ENCODE measurements around the gene RAB11B. TPM values are rescaled to one million over a fixed set of nuclear protein-coding genes. Genes with fewer than 3 reads are reported as not detected.
"Not testable (repeated sequence)": the region's sequence is repeated elsewhere in the genome, so short reads cannot be mapped to it uniquely, and the experiment has no call there.

Gene RAB11B
- total RNA-seq, 4 donors from 2014 or later, result 40.6 to 125 (median 56.8) TPM

GRCh38 chr19:8430650-8431049, 40.5 kb downstream of the RAB11B start:
- no peak for TF ChIP-seq POLR2A (IDR thresholded peaks at IDR 0.05)
- TF ChIP-seq CTCF (IDR thresholded peaks at IDR 0.05), result no peak
- no peak for DNase-seq (ENCODE audit: low spot score in 2 of 2)
- no peak overlapping the region for H3K4me3 ChIP-seq (ENCODE audit: low read depth, poor library complexity, severe bottlenecking)
- WGBS, 2 donors, result 90 to 94% methylated on average over 13 to 20 of the region's 20 CpGs
- intact Hi-C loops (cut with DNase I; ENCODE audit: low total_unique reads), result no loop called here

DNA sequence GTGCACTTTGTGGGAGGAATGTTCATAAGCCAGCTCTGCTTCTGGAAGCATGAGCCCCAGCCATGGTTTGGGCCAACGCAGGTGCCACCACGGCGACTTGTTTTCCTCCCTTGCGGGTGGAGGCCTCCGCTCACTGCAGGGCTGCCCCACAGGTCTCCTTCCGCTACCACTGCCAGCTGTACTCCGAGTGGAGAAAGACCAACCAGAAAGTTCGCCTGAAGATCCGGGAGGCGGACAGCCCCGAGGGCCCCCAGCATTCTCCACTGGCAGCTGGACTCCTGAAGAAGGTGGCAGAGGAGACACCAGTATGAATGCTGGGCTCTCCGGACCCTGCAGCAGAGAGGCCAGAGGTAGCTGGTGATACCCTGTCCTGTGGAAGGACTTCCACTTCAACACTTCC, 48.1 kb downstream of the RAB11B start:
- no peak overlapping the region for H3K4me3 ChIP-seq (ENCODE audit: low read depth, poor library complexity, severe bottlenecking)
- WGBS, 2 donors, result 94 to 96% methylated on average over 12 of the region's 12 CpGs
- intact Hi-C loops (cut with DNase I; ENCODE audit: low total_unique reads), result no loop called here
- no peak for TF ChIP-seq CTCF (IDR thresholded peaks at IDR 0.05)
- no peak for TF ChIP-seq POLR2A (IDR thresholded peaks at IDR 0.05)
- DNase-seq (ENCODE audit: low spot score in 2 of 2), result no peak

- intact Hi-C loops (cut with DNase I; ENCODE audit: low total_unique reads), result no loop called here
- 79 to 81% methylated on average over 6 of the region's 6 CpGs for WGBS, 2 donors
- TF ChIP-seq CTCF (IDR thresholded peaks at IDR 0.05), result no peak
- TF ChIP-seq POLR2A (IDR thresholded peaks at IDR 0.05), result no peak
- no peak for DNase-seq (ENCODE audit: low spot score in 2 of 2)
- H3K4me3 ChIP-seq (ENCODE audit: low read depth, poor library complexity, severe bottlenecking), result no peak overlapping the region
These were observed 51.8 kb downstream of the RAB11B start for GRCh38 chr19:8441725-8442544.

- DNase-seq (ENCODE audit: low spot score in 2 of 2); intact Hi-C loops (cut with DNase I; ENCODE audit: low total_unique reads); H3K4me3 ChIP-seq (ENCODE audit: low read depth, poor library complexity, severe bottlenecking): not testable (repeated sequence)
- WGBS, 2 donors, result 25 to 27% methylated on average over 32 of the region's 32 CpGs
These were observed 54.0 kb downstream of the RAB11B start for GRCh38 chr19:8444140-8444676.

DNA sequence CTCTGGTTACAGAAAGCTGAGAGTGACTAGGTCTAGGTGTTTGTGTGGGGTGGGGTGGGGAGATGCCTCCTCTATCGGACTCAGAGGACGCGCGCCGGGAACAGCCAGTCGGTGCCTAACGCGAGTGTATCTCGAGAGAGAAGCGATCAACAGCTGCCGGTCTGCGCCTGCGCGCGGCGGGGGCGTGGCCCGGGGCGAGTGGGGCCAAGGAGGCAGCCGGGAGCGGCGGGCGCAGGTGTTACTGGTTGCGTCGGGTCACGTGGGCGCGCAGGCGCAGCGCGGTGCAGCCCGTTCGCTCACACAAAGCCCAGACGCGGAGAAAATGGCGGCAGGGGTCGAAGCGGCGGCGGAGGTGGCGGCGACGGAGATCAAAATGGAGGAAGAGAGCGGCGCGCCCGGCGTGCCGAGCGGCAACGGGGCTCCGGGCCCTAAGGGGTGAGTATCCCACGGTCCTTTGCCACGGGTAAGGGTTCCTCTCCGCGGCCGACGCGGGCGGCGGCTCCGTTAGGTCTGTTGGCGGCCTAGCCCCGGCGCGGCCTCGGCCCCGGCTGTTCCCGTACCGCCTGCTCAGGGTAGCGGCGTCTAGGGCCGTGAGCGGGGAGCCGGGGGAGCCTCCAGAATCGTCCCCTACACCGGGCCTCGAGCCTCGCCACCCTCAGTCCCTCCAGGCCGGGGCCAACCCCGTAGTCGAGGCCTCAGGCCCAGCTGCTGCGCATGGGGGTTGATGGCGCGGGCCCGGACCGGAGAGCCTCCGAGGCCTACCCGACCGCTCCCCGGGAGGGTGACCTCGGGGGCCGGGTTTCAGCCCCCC, 54.7 kb downstream of the RAB11B start, which contains the start of gene HNRNPM:
HNRNPM (plus strand) TSS at position 299 of the 811 bp plus-strand sequence; CDS start at position 323, 24 bp downstream.
- intact Hi-C loops (cut with DNase I; ENCODE audit: low total_unique reads), result loop anchor here (5.0 kb wide), 1 partner anchor 1887 kb away; the partner anchor contains the start of gene RAVER1

More for the DNA sequence above, 54.7 kb downstream of the RAB11B start, which contains the start of gene HNRNPM:
- DNase-seq (ENCODE audit: low spot score in 2 of 2), result peak; percentile 99 to 100
- 0% methylated on average over 64 to 88 of the region's 93 CpGs for WGBS, 2 donors
- H3K4me3 ChIP-seq (ENCODE audit: low read depth, poor library complexity, severe bottlenecking), result peak within 1 kb of the TSS; percentile 96
- peak in 1 of 3 donors; percentile 6 for TF ChIP-seq CTCF (IDR thresholded peaks at IDR 0.05)
- TF ChIP-seq POLR2A (IDR thresholded peaks at IDR 0.05), result peak in 1 of 2 donors; percentile 78
